Right forelimb (tissue), 1 donor: ENCODE measurements around the gene TMEM156.
"Not testable (repeated sequence)": the region's sequence is repeated elsewhere in the genome, so short reads cannot be mapped to it uniquely, and the experiment has no call there.

Experiments
- DNase-seq: peaks from one replicate; pipeline ENCODE4 v3.0.0-alpha.2; 2018

The TMEM156 gene

DNA sequence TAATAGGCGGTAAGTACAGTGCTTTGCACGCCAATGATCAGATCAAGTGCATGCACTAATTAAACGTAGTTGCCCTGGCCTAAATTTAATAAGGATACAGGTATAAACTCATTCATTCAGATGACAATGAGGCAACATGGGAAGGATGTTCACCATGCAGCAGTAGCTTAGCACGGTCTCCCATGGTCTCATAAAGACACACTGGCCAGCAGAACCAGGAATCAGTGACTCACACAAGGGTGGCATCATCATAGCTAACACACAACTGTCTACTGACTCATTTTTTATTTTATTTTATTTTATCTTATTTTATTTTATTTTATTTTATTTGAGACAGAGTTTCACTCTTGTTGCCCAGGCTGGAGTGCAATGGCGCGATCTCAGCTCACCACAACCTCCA lies 42.7 kb downstream of the TMEM156 start:
- DNase-seq, result no peak

DNA sequence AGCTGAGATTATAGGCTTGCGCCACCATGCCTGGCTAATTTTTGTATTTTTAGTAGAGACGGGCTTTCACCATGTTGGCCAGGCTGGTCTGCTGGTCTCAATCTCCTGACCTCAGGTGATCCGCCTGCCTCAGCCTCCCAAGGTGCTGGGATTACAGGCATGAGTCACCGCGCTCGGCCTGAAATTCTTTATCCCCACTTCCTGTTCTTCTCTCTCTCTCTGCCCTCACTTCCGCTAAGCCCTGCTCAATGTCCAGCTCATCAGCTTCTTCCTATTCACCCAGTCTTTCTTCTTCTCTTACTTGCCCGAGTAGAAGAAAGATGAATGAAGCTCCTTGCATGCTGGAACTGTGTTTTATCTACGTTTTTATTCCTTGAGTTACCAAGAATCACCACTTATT lies 43.9 kb downstream of the TMEM156 start:
- DNase-seq, result not testable (repeated sequence)

GRCh38 chr4:38987491-38987890 lies 44.7 kb downstream of the TMEM156 start:
- no peak for DNase-seq

DNA sequence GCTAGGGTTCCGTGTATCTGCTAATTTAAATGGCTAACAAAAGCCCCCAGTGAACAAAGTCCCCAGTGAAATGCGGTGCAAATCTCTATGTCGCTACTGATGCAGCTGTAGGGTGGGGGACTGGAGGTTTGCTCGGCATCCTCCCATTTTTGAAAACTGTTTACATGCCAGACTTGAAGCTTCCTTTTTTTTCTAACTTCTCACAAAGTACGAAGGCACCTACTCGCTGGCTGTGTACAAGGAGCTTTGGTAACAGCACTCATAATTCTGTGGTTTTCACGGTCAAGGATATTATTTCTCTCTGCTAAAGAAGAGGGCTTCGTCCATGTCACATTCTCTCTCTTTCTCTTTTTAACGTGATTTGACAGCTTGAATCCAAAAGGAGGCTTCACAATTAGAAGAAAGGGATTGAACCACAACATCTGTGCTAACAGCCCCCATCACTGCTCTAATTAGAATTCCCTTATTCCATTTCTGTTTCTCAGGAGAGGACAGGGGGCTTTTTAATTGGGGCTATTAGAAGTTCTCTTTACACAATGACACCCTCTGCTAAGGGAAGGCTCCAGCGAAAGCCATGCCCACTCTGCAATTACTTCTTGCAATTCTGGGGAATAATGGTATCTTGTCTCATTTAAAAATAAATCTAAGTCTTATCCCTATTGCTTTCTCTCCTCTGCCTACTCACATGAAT lies 46.7 kb downstream of the TMEM156 start:
- DNase-seq, result no peak

GRCh38 chr4:38983787-38984598 lies 48.2 kb downstream of the TMEM156 start:
- no peak for DNase-seq

DNA sequence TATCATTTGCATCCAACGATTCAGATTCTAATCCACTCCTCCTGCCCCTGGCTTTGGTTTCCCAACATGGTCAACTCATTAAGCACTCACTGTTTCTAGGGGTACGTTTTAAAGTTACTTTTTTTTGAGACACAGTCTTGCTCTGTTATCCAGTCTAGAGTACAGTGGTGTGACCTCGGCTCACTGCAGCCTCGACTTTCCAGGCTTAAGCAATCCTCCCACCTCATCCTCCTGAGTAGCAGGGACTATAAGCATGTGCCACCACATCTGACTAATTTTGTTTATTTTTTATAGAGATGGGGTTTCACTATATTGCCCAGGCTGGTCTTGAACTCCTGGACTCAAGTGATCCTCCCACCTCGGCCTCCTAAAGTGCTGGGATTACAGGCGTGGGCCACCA lies 48.9 kb downstream of the TMEM156 start:
- DNase-seq, result no peak

GRCh38 chr4:38982361-38983095 lies 49.7 kb downstream of the TMEM156 start:
- DNase-seq, result no peak

DNA sequence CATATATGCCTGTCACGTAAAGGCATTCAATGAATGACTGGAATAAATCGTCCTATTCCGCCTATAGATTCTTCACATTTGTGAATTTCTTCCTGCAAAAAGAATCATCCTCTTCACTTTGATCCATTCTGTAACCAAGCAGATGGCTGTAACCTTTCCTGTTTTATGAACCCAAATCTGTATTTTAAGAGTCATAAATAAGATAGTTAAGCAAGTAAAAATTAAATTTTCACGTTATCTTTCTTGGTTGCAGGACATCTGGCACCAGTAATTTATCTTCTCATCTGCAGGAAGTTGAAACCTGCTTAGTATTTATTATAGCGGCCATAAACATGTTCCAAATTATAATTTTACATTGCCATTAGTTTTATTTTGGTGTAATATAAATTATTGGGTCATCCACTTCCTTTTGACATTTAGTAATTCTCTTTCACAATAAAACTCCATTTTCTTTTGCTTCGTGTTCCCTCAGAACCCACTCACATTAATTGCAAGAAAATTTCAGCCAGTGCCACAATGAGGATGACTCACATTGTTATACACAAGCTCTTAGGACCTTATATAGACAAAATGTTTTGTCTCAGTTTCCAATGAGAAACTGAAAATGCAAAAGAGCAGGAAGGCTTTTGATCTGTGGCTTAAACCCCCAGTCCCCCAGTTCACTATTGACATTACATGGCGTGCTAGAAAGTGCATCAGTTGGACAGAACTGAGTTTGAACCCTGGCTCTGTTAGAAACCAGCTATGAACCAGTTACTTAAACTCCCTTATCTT lies 51.1 kb downstream of the TMEM156 start:
- no peak for DNase-seq

- no peak for DNase-seq
Observed at GRCh38 chr4:38979511-38980230, 52.5 kb downstream of the TMEM156 start.

- DNase-seq, result no peak
Observed at GRCh38 chr4:38979081-38979480, 53.1 kb downstream of the TMEM156 start.

DNA sequence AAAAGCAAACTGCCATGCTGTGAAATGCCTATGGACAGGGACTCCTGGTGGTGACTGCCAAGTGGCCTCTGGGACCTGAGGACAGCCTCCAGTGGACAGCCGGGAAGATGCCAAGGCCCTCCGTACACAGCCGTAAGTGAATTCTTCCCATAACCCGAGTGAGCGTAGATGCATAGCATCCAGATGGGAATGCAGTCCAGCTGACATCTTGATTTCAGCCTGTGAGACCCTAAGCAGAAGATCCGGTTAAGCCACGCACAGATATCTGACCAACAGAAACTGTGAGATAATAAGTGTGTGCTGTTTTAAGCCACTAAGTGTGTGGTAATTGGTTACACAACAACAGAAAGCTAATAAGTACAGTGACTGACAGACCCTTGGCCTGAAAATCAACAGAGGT lies 55.9 kb downstream of the TMEM156 start:
- no peak for DNase-seq

GRCh38 chr4:38968668-38969067 lies 63.5 kb downstream of the TMEM156 start:
- no peak for DNase-seq

DNA sequence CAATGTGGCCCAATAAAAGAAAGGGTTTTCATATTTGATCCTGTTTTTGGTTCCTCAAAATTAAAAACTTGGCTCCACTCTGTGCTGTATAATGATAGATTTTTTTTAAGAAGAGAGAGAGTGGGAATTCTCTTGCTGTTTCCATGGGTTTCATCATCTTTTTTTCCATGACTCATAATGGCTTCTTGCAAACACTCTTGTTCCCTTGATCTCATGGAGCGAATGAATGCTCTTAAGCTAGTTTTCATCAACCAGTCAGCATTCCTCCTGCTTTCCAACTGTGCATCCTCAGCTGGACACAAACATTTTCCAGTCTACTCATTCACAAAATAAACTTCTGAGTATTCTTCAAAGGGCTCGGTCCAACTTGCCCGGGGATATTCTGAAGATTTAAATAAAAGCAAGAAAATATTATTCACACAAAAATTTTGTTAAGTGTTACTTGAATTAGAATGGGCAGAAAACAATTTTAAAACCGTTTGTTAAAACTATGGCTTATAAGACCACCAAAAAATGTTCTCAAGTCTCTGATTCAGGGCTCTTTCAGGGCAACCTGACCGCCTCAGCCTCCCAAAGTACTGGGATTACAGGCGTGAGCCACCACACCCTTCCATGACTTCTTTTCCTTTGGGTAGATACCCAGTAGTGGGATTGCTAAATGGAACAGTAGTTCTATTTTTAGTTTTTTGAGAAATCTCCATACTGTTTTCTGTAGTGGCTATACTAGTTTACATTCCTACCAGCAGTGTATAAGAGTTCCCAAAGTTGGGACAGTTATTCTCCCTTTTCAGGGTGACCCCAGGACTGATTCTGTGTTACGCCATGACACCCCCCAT lies 64.7 kb downstream of the TMEM156 start:
- DNase-seq, result no peak

DNA sequence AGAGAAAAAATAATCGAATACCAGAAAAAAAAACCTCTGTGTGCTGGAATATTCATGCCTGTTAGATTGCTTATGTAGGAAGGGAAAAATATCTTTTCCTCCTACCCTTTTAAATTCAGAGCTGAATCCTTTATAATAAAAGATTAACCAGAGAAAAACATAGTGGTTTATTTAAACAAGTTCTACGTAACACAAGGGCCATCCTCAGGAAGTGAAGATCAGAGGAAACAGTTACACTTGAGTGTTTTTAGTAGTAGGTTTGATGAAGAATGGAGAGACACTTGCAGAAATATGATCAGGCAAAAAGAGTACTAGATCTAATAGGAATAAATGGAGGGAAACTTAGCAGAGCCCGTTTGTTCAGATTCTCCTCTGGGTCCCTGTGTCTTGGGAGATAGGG lies 66.3 kb downstream of the TMEM156 start:
- no peak for DNase-seq

GRCh38 chr4:38964942-38965775 lies 67.0 kb downstream of the TMEM156 start:
- DNase-seq, result no peak

DNA sequence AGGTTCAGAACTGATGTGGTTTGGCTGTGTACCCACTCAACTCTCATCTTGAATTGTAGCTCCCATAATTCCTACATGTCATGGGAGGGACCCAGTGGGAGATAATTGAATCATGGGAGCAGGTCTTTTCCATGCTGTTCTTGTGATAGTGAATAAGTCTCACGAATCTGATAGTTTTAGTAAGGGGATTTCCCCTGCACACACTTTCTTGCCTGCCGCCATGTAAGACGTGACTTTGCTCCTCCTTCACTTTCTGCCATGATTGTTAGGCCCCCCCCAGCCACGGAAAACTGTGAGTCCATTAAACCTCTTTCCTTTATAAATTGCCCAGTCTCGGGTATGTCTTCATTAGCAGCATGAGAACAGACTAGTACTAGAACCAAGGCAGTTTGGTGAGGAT lies 73.0 kb downstream of the TMEM156 start:
- DNase-seq, result not testable (repeated sequence)

- no peak for DNase-seq
Observed at GRCh38 chr4:38958453-38959190, 73.6 kb downstream of the TMEM156 start.

GRCh38 chr4:38957893-38958292 lies 74.3 kb downstream of the TMEM156 start:
- DNase-seq, result no peak

DNA sequence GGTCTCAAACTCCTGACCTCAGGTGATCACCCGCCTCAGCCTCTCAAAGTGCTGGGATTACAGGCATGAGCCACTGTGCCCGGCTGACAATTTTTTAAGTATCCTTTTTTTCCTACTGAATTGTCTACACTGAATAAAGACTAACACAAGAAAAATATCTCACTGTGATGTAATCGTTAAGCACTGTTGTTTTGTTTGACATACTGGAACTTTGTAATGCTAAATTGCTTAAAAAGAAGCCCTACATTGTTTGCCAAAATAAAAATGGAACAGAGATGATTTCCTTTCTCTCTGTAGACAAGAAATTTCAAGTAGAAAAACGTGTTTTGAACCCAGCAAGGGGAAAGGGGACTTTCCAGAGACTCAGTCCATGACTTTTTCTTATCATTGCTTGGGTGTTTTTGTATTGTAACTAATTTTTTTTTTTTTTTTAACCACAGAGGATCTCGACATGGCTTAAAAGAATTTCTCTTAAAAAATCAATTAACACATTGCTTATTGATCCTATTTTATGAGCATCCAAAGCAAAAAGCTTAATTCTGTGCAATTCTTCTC lies 74.9 kb downstream of the TMEM156 start:
- no peak for DNase-seq
